Measurements from ENCODE around the gene CNTNAP5. TPM values are rescaled to one million over a fixed set of nuclear protein-coding genes. Genes with fewer than 3 reads are reported as not detected.

Gene CNTNAP5
- total RNA-seq, 4 donors from 2014 or later = not detected

DNA sequence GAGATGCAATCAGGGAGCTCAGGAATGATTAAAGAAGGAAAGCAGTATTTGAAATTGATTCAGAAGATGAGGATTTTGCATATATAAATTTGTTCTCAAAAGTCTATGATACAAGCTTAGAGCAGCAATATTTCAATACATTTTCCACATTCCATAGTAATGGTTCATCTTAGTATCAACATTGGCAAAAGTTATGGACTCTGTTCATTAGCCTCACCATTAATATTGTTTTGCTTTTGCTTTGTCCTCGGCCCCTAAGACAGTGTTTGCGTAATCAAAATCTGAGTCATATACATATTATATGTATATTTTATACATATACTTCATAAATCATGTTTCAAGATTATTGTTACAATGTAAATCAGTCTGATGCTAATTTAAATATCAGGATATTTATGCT is 176.6 kb downstream of the CNTNAP5 start:
- no peak overlapping the region for H3K27ac ChIP-seq
- no peaks in the 10 kb centered on the region for H3K9me3 ChIP-seq
- DNase-seq = no peak
- no peak for ATAC-seq
- intact Hi-C loops (cut with DNase I; ENCODE audit: low total_unique reads) (no loop called here), in situ Hi-C loops (cut with MboI; ENCODE audit: low sequenced_read_pairs in 4 of 4) (no loop called here)
- H3K4me1 ChIP-seq = no peaks in the 10 kb centered on the region
- no peaks in the 10 kb centered on the region for H3K36me3 ChIP-seq
- TF ChIP-seq CTCF (IDR thresholded peaks at IDR 0.05 in 4 of 5, conservative IDR thresholded peaks at IDR 0.05 in 1 of 5) = no peak
- no peak for TF ChIP-seq POLR2A (IDR thresholded peaks at IDR 0.05)
- no peak overlapping the region for H3K4me3 ChIP-seq
- no peaks in the 10 kb centered on the region for H3K27me3 ChIP-seq

GRCh38 chr2:124209441-124209840 is 184.4 kb downstream of the CNTNAP5 start:
- DNase-seq (no peak), ATAC-seq (no peak)
- Histone ChIP-seq H3K4me1 (no peaks in the 10 kb centered on the region), H3K9me3 (no peaks in the 10 kb centered on the region), H3K27ac (no peak overlapping the region), H3K27me3 (no peaks in the 10 kb centered on the region), H3K4me3 (no peak overlapping the region), H3K36me3 (no peaks in the 10 kb centered on the region)
- intact Hi-C loops (cut with DNase I; ENCODE audit: low total_unique reads) = no loop called here
- in situ Hi-C loops (cut with MboI; ENCODE audit: low sequenced_read_pairs in 4 of 4) = no loop called here
- TF ChIP-seq POLR2A (IDR thresholded peaks at IDR 0.05) = no peak
- no peak for TF ChIP-seq CTCF (IDR thresholded peaks at IDR 0.05 in 4 of 5, conservative IDR thresholded peaks at IDR 0.05 in 1 of 5)

GRCh38 chr2:124211461-124211860 is 186.4 kb downstream of the CNTNAP5 start:
- Histone ChIP-seq H3K27ac (no peak overlapping the region), H3K36me3 (no peaks in the 10 kb centered on the region), H3K9me3 (no peaks in the 10 kb centered on the region), H3K4me1 (no peaks in the 10 kb centered on the region), H3K4me3 (no peak overlapping the region), H3K27me3 (no peaks in the 10 kb centered on the region)
- in situ Hi-C loops (cut with MboI; ENCODE audit: low sequenced_read_pairs in 4 of 4) (no loop called here), intact Hi-C loops (cut with DNase I; ENCODE audit: low total_unique reads) (no loop called here)
- DNase-seq = no peak
- no peak for TF ChIP-seq POLR2A (IDR thresholded peaks at IDR 0.05)
- no peak for TF ChIP-seq CTCF (IDR thresholded peaks at IDR 0.05 in 4 of 5, conservative IDR thresholded peaks at IDR 0.05 in 1 of 5)
- ATAC-seq = no peak

- intact Hi-C loops (cut with DNase I; ENCODE audit: low total_unique reads) (no loop called here), in situ Hi-C loops (cut with MboI; ENCODE audit: low sequenced_read_pairs in 4 of 4) (no loop called here)
- Histone ChIP-seq H3K27ac (no peak overlapping the region), H3K4me3 (no peak overlapping the region), H3K27me3 (no peaks in the 10 kb centered on the region), H3K9me3 (no peaks in the 10 kb centered on the region), H3K4me1 (no peaks in the 10 kb centered on the region), H3K36me3 (no peaks in the 10 kb centered on the region)
- ATAC-seq (no peak), DNase-seq (no peak)
- TF ChIP-seq CTCF (IDR thresholded peaks at IDR 0.05 in 4 of 5, conservative IDR thresholded peaks at IDR 0.05 in 1 of 5) (no peak), POLR2A (IDR thresholded peaks at IDR 0.05) (no peak)
Observed at GRCh38 chr2:124213977-124214587, 189.0 kb downstream of the CNTNAP5 start.

GRCh38 chr2:124246170-124246569 is 221.1 kb downstream of the CNTNAP5 start:
- Histone ChIP-seq H3K36me3 (no peaks in the 10 kb centered on the region), H3K9me3 (no peaks in the 10 kb centered on the region), H3K27ac (no peak overlapping the region), H3K27me3 (no peaks in the 10 kb centered on the region), H3K4me1 (no peaks in the 10 kb centered on the region), H3K4me3 (no peak overlapping the region)
- no peak for TF ChIP-seq CTCF (IDR thresholded peaks at IDR 0.05 in 4 of 5, conservative IDR thresholded peaks at IDR 0.05 in 1 of 5)
- TF ChIP-seq POLR2A (IDR thresholded peaks at IDR 0.05) = no peak
- DNase-seq = no peak
- in situ Hi-C loops (cut with MboI; ENCODE audit: low sequenced_read_pairs in 4 of 4) (no loop called here), intact Hi-C loops (cut with DNase I; ENCODE audit: low total_unique reads) (no loop called here)
- ATAC-seq = no peak

Measured in gastrocnemius medialis (tissue), 4 donors.